HG02840 (cell line): ENCODE results near the gene SPACA6.

Experiments used
- ATAC-seq: cut with Tn5 transposase; IDR thresholded peaks from one replicate; pipeline ENCODE4 v1.9.1; 2021; ENCODE audit warnings: mild to moderate bottlenecking, moderate library complexity, moderate number of reproducible peaks; ENCODE audit not compliant: unreplicated experiment, low FRiP score

SPACA6 gene

GRCh38 chr19:51688671-51689571, 4.2 kb upstream of the SPACA6 start:
- no peak for ATAC-seq

DNA sequence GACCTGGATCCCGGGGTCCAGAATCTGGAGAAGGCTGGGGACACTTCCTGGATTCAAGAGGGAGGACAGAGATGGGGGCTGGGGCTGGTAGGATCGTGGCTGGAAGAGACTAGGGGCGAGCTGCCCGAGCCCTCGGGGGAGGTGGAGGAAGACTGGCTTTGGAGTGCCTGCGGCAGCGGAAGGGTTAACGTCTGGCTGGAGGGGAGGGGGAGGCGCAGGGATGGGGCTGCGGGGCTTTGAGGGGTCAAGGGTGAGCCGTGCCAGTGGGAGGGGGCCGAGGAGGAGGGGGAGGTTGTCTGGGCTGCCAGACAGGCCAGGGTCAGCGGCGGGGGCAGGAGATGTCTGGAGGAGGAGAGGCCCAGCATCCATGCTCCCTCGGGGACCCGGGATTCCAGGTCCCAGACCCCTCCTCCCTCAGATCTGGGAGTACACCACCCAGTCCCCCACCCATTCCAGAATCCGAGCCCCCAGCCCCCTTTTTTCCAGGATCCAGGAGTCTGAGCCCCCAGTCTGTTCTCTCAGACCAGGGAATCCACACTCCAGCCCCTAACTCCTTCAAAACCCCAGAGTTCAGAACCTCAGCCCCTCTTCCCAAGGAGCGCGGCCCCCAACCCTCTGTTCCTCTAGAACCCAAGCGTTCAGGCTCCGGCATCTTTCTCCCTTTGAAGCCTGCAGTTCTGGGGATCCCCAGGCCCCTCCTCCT, 3.2 kb upstream of the SPACA6 start:
- ATAC-seq = no peak

- no peak for ATAC-seq
Measured at GRCh38 chr19:51690454-51691073, 2.6 kb upstream of the SPACA6 start.

DNA sequence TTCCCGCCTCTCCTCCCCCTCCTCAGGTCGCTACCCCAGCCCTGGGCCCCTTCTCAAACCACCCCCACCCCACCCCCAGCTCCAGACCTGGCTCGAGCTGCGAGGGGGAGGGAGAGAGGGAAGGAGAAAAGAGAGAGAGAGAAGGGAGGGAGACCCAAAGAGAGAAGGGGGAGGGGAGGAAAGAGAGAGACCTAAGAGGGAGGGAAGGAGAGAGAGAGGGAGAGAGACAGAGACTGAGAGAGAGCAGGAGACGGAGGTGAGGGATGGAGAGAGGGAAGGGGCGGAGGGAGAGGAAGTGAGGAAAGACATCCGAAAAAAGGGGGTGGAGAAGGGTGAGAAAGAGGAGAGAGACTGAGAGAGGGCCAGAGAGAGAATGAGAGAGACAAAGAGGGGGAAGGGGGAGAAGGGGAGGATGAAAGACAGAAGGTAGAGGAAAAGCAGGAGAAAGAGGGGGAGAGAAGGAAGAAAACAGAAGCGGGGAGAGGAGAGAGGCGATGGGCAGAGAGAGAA, 2.0 kb upstream of the SPACA6 start:
- no peak for ATAC-seq

GRCh38 chr19:51691584-51692428, 1.3 kb upstream of the SPACA6 start:
- ATAC-seq = no peak

- no peak for ATAC-seq
Measured at GRCh38 chr19:51692468-51692867, 662 bp upstream of the SPACA6 start.

DNA sequence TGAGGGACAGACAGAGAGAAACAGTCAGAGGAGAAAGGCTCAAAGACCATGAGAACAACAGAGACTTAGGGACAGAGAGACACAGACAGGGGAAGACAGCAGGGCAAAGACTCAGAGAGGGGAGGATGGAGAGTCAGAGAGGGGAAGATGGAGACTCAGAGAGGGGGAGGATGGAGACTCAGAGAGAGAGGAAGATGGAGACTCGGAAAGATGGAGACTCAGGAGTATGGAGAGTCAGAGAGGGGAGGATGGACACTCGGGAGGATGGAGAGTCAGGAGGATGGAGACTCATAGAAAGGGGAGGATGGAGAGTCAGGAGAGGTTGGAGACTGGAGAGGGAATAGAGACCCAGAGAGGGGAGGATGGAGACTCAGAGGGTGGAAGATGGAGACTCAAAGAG, 689 bp downstream of the SPACA6 start:
- no peak for ATAC-seq

DNA sequence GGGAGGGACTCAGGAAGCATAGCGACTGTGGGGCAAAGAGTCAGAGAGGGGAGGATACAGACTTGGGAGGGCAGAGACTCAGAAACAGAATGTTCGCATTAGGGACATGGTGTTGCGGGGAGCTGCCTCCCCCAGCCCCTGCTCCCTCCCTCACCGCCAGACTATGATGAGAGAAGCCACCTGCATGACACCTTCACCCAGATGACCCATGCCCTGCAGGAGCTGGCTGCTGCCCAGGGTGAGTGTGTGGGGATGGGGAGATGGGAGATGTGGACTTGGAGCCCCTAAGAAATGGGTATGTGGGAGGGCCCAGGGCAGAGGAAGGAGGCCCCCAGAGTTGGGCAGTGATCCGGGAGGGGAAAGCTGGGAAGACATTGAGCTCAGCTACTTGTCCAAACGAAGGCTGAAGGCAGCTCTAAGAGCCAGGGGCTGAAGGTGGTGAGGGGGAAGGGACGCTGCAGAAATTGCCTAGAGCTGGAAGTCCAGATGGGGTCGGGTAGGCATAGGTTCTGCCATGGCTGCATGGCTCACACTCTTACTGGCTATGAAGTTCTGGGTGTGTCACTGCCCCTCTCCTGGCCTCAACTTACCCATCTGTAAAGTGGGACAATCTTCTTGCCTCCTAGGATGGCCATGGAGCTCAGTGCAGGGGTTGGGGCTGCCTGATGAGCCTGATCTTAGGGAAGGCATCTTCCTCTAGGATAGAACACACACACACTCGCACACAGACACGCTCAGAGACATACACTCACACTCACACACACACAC, 1.4 kb downstream of the SPACA6 start:
- ATAC-seq = no peak

- ATAC-seq = no peak
Measured at GRCh38 chr19:51695088-51695487, 2.0 kb downstream of the SPACA6 start.

DNA sequence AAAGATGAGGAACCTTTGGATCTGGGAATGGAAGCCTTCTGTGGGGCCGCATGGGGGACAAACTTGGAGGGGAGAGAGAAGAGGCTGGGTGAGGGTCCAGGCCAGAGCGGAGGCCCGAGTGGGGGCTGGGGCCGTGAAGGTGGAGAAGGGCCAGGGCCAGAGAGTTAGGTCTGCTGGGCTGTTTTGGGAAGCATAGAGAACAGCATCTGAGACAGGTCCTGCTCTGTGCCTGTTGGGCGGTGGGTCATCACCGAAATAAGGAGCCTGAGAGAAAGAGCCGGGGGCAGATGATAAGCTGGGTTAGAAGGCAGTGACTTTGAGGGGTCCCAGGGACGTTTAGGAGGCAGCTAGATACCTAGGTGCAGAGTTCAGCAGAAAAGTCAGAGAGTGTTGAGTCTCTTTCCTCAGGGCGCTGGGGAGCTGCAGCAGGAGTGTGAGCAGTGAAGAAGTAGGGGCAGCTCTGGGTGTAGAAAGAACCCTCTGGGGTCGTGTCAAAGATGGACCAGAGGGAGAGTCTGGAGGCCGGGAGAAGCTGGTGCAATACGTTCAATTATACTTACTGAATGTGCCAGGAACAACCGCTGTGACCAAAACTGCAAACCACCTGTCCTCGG, 2.7 kb downstream of the SPACA6 start:
- no peak for ATAC-seq

- ATAC-seq = no peak
Measured at GRCh38 chr19:51696606-51697005, 3.5 kb downstream of the SPACA6 start.

DNA sequence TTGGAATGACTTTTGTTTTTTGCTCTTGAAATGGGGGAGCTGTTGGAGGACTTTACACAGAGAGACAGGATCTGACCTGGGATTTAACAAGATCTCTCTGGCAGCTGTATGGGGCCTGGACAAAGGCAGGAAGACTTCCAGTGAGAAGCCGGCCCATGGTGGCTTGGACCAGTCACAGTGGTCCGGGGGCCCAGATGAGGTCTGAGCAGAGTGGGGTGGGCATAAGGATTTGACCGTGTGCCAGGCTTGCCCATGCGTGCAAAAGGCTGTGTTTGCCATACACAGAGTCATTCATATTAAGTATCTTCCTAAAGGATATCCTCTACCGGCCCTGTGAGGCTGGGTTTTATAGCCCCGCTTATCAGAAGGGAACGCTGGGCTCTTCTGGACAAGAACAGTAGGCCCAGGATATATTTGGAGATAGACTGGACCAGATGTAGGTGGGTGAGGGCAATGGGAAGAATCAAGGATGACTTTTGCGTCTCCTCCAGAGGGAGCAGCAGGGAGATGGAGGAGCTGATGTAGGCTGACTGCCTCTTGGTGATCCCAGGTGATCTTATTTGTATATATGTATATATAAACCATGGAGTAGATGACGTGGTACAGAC, 4.1 kb downstream of the SPACA6 start:
- ATAC-seq = no peak

DNA sequence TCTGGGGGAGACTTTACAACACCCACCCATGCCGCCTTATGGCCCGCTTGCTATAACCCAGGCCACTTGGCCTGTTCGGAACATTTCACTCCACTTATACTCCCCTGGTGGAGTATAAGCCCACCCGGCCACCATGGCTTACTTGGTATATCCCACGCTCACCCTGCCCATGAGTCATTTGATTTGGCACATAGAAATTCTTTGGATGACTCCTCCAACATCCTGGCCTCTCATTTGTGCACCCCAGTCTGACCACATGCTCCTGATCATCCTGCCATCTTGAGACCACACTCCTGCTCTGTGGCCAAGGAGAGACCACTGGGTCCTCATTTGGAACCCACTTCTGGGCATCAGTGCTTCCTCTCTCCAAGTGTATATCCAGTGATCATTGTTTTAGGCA, 5.2 kb downstream of the SPACA6 start:
- no peak for ATAC-seq

GRCh38 chr19:51699170-51699569, 6.0 kb downstream of the SPACA6 start:
- no peak for ATAC-seq

DNA sequence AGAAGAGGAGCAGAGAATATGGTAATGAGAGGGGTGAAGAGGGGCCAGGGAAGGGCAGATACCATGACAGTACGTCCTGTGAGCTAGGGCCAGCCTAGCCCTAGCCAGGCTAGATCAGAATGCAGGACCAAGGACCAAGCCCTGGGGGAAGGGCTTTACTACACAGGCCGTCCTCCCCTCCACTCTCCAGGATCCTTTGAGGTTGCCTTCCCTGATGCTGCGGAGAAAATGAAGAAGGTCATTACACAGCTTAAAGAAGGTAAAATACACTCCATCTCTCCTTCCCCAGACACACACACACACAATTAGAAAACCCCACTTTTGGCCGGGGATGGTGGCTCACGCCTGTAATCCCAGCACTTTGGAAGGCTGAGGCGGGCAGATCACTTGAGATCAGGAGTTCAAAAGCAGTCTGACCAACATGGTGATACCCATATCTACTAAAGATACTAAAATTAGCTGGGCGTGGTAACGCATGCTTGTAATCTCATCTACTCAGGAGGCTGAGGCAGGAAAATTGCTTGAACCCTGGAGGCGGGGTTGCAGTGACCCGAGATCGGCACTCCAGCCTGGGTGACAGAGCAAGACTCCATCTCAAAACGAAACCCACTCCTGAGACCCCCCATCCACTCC, 8.5 kb downstream of the SPACA6 start:
- no peak for ATAC-seq

DNA sequence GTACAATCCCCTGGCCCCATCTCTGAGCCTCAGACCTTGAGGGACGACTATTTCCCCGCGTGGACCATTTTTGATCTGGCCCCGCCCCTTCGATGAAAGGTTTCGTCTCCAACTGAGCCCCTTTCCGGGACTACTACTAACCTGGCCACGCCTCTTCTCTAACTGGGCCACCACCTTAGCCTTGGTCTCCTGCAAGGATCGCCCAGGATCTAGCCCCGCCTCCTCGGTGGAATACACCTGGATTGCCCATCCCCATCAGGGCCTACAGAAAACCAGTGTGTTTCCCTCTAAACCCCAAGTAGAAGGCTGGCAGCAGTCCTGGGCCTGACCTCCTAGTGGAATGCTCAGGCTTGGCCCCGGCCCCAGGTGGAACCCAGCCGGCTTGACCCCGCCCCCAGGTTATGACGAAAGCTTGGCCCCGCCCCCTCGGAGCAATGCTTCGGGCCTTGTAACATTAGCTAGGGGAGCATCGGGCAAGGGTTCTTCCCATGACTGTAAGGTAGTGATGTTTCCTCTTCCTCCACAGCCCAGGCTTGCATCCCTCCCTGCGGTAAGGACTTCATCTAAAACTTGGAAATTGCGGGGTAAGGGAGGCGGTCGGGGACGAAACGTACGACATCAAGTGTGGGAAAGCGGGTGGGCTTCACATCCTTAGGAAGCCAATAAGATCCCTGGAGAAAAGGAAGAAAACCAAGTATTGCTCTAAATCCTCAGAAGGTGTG, 9.1 kb downstream of the SPACA6 start:
- no peak for ATAC-seq

- no peak for ATAC-seq
Measured at GRCh38 chr19:51702825-51703574, 9.9 kb downstream of the SPACA6 start.
